ENCODE measurements around the gene IL1R2.
A peak's percentile ranks its signal among the peaks of the same experiment; 100 is the strongest.
"Not testable (repeated sequence)": the region's sequence is repeated elsewhere in the genome, so short reads cannot be mapped to it uniquely, and the experiment has no call there.

Gene IL1R2

GRCh38 chr2:102063487-102063911, 71.7 kb downstream of the IL1R2 start:
- no peak for DNase-seq

- peak in 1 of 5 donors; percentile 70 for DNase-seq
Observed at GRCh38 chr2:102063941-102064678, 72.3 kb downstream of the IL1R2 start.

- no peak for DNase-seq
Observed at GRCh38 chr2:102064679-102065674, 73.2 kb downstream of the IL1R2 start.

- DNase-seq: no peak
Observed at GRCh38 chr2:102065675-102066252, 74.0 kb downstream of the IL1R2 start.

GRCh38 chr2:102066554-102066953, 74.8 kb downstream of the IL1R2 start:
- DNase-seq: no peak

- not testable (repeated sequence) for DNase-seq
Observed at GRCh38 chr2:102068126-102068525, 76.4 kb downstream of the IL1R2 start.

- DNase-seq: no peak
Observed at GRCh38 chr2:102069311-102069974, 77.7 kb downstream of the IL1R2 start.

- no peak for DNase-seq
Observed at GRCh38 chr2:102070058-102070642, 78.4 kb downstream of the IL1R2 start.

- no peak for DNase-seq
Observed at GRCh38 chr2:102072741-102073140, 81.0 kb downstream of the IL1R2 start.

- DNase-seq: no peak
Observed at GRCh38 chr2:102073168-102073724, 81.5 kb downstream of the IL1R2 start.

- DNase-seq: no peak
Observed at GRCh38 chr2:102074152-102074783, 82.5 kb downstream of the IL1R2 start.

- no peak for DNase-seq
Observed at GRCh38 chr2:102075479-102075878, 83.7 kb downstream of the IL1R2 start.

GRCh38 chr2:102076512-102076911, 84.8 kb downstream of the IL1R2 start:
- no peak for DNase-seq

Measured in T-helper 1 cell (primary cell).